Type B pancreatic cell (in vitro differentiated cells): ENCODE data around the gene MGMT. TPM values are rescaled to one million over a fixed set of nuclear protein-coding genes. Genes with fewer than 3 reads are reported as not detected.

Source experiments
- DNase-seq: peaks from one replicate; pipeline ENCODE4 v3.0.0; 2021; ENCODE audit warnings: mixed read lengths; ENCODE audit not compliant: unreplicated experiment; ENCODE audit errors: extremely low spot score
- H3K27ac Mint-ChIP-seq: 2 replicates; pipeline ENCODE4 v1.8.0; 2021; ENCODE audit warnings: mild to moderate bottlenecking, mixed read lengths
- H3K27me3 Mint-ChIP-seq: 2 replicates; pipeline ENCODE4 v1.8.0; 2021; ENCODE audit warnings: mixed read lengths
- H3K36me3 Mint-ChIP-seq: 2 replicates; pipeline ENCODE4 v1.8.0; 2021; ENCODE audit warnings: mixed read lengths
- H3K4me1 Mint-ChIP-seq: one replicate; pipeline ENCODE4 v1.8.0; 2021; ENCODE audit warnings: mixed read lengths; ENCODE audit not compliant: unreplicated experiment
- H3K4me3 Mint-ChIP-seq: 2 replicates; pipeline ENCODE4 v1.8.0; 2021; ENCODE audit warnings: mild to moderate bottlenecking, mixed read lengths
- H3K9me3 Mint-ChIP-seq: 2 replicates; pipeline ENCODE4 v1.8.0; 2021; ENCODE audit warnings: mixed read lengths
- CTCF ChIP-seq: fragments of 200-600 bp; sonication (generic); conservative IDR thresholded peaks from 2 replicates; pipeline ENCODE4 v1.5.0; 2021; ENCODE audit warnings: antibody characterized with exemption, mild to moderate bottlenecking
- total RNA-seq: library from RNA; stranded (reverse); gene quantifications from 2 replicates; pipeline ENCODE4 v1.2.1, GENCODE V29; 2021; ENCODE audit warnings: low replicate concordance

Gene MGMT
- total RNA-seq, 1 donor from 2014 or later, result 18.8 TPM

- Mint-ChIP-seq H3K4me1 (peaks cover 11% of the 10 kb centered on the region), H3K4me3 (no peak overlapping the region), H3K36me3 (peaks cover 3% of the 10 kb centered on the region), H3K9me3 (peaks cover 3% of the 10 kb centered on the region), H3K27me3 (no peaks in the 10 kb centered on the region), H3K27ac (no peak overlapping the region)
- TF ChIP-seq CTCF, result no peak
- DNase-seq, result no peak
Observed at GRCh38 chr10:129653428-129653827, 186.4 kb downstream of the MGMT start.

GRCh38 chr10:129653861-129654260 is 186.8 kb downstream of the MGMT start:
- H3K4me3 Mint-ChIP-seq, result no peak overlapping the region
- H3K27me3 Mint-ChIP-seq, result no peaks in the 10 kb centered on the region
- peaks cover 3% of the 10 kb centered on the region for H3K36me3 Mint-ChIP-seq
- TF ChIP-seq CTCF, result no peak
- no peak overlapping the region for H3K27ac Mint-ChIP-seq
- no peak for DNase-seq
- H3K4me1 Mint-ChIP-seq, result peaks cover 11% of the 10 kb centered on the region
- peaks cover 3% of the 10 kb centered on the region for H3K9me3 Mint-ChIP-seq

GRCh38 chr10:129654461-129654860 is 187.4 kb downstream of the MGMT start:
- Mint-ChIP-seq H3K4me3 (no peak overlapping the region), H3K36me3 (peaks cover 3% of the 10 kb centered on the region), H3K9me3 (peaks cover 3% of the 10 kb centered on the region), H3K4me1 (peaks cover 5% of the 10 kb centered on the region), H3K27ac (no peak overlapping the region), H3K27me3 (no peaks in the 10 kb centered on the region)
- DNase-seq, result no peak
- no peak for TF ChIP-seq CTCF

GRCh38 chr10:129655007-129655678 is 188.1 kb downstream of the MGMT start:
- Mint-ChIP-seq H3K9me3 (peaks cover 3% of the 10 kb centered on the region), H3K36me3 (no peaks in the 10 kb centered on the region), H3K4me3 (no peak overlapping the region), H3K27me3 (no peaks in the 10 kb centered on the region), H3K27ac (no peak overlapping the region), H3K4me1 (peaks cover 9% of the 10 kb centered on the region)
- no peak for TF ChIP-seq CTCF
- no peak for DNase-seq

GRCh38 chr10:129655679-129656031 is 188.6 kb downstream of the MGMT start:
- H3K4me3 Mint-ChIP-seq, result no peak overlapping the region
- no peaks in the 10 kb centered on the region for H3K36me3 Mint-ChIP-seq
- no peak for DNase-seq
- no peak overlapping the region for H3K27ac Mint-ChIP-seq
- no peak for TF ChIP-seq CTCF
- peaks cover 3% of the 10 kb centered on the region for H3K9me3 Mint-ChIP-seq
- H3K4me1 Mint-ChIP-seq, result peaks cover 14% of the 10 kb centered on the region
- H3K27me3 Mint-ChIP-seq, result no peaks in the 10 kb centered on the region

GRCh38 chr10:129656642-129657041 is 189.6 kb downstream of the MGMT start:
- no peak overlapping the region for H3K4me3 Mint-ChIP-seq
- peaks cover 14% of the 10 kb centered on the region for H3K4me1 Mint-ChIP-seq
- no peak for DNase-seq
- no peaks in the 10 kb centered on the region for H3K36me3 Mint-ChIP-seq
- TF ChIP-seq CTCF, result no peak
- H3K27me3 Mint-ChIP-seq, result no peaks in the 10 kb centered on the region
- H3K27ac Mint-ChIP-seq, result no peak overlapping the region
- peaks cover 3% of the 10 kb centered on the region for H3K9me3 Mint-ChIP-seq
